Cardiac muscle cell (in vitro differentiated cells and primary cell): ENCODE data around the gene ARID4B. TPM values are rescaled to one million over a fixed set of nuclear protein-coding genes. Genes with fewer than 3 reads are reported as not detected.

Source experiments
- DNase-seq, 2 donors: peaks; one replicate each; pipeline versions ENCODE4 v3.0.0 to v3.0.0-alpha.2; 2010 to 2017; ENCODE audit warnings: low read depth in 1 of 2, low spot score in 1 of 2
- H3K27ac ChIP-seq: fragments of 200-600 bp; sonication (generic); 2 replicates; pipeline ENCODE4 v1.5.1; 2016
- H3K27me3 ChIP-seq: fragments of 200-600 bp; sonication (generic); 2 replicates; pipeline ENCODE4 v1.6.0; 2016; ENCODE audit warnings: control low read depth
- H3K36me3 ChIP-seq: fragments of 200-600 bp; sonication (generic); 2 replicates; pipeline ENCODE4 v1.5.1; 2016; ENCODE audit warnings: control low read depth
- H3K4me1 ChIP-seq: fragments of 200-600 bp; sonication (generic); 2 replicates; pipeline ENCODE4 v1.8.1; 2017; ENCODE audit warnings: low read depth, mild to moderate bottlenecking, mixed run types
- H3K4me3 ChIP-seq: fragments of 200-600 bp; sonication (generic); 2 replicates; pipeline ENCODE4 v1.5.1; 2016; ENCODE audit warnings: mild to moderate bottlenecking
- H3K9me3 ChIP-seq: fragments of 200-600 bp; sonication (generic); 2 replicates; pipeline ENCODE4 v1.5.1; 2017; ENCODE audit warnings: low read depth, mild to moderate bottlenecking, control low read depth
- CTCF ChIP-seq: IDR thresholded peaks from 2 replicates; pipeline ENCODE4 v1.5.1; 2012; ENCODE audit warnings: low read depth, mild to moderate bottlenecking, low read length
- polyA plus RNA-seq: library from polyadenylated mRNA; unstranded; fragments of >200 nt; fragmentation: Nextera tagmentation; extraction: Ambion mirVana; gene quantifications from 2 replicates; pipeline ENCODE4 v1.2.1, GENCODE V29; 2016
- total RNA-seq: library from RNA; depleted of rRNA; stranded (reverse); fragments of >200 nt; gene quantifications from 2 replicates; pipeline ENCODE4 v1.2.3, GENCODE V29; 2016

Gene ARID4B
- total and polyA plus RNA-seq, 2 experiments from 2014 or later, result 33.8 to 37.9 TPM

GRCh38 chr1:235129774-235130570 lies 198.0 kb downstream of the ARID4B start:
- H3K27me3 ChIP-seq, result no peaks in the 10 kb centered on the region
- no peak overlapping the region for H3K27ac ChIP-seq
- no peak overlapping the region for H3K4me3 ChIP-seq
- no peak for TF ChIP-seq CTCF
- peaks cover 8% of the 10 kb centered on the region for H3K36me3 ChIP-seq
- H3K4me1 ChIP-seq, result peaks cover 11% of the 10 kb centered on the region
- DNase-seq, result no peak
- no peaks in the 10 kb centered on the region for H3K9me3 ChIP-seq

GRCh38 chr1:235128456-235129328 lies 199.3 kb downstream of the ARID4B start, which contains the start of gene TOMM20:
TOMM20 (minus strand) TSS chr1:235128837; CDS start chr1:235128715, 122 bp downstream.
- no peaks in the 10 kb centered on the region for H3K27me3 ChIP-seq
- no peaks in the 10 kb centered on the region for H3K9me3 ChIP-seq
- H3K36me3 ChIP-seq, result peaks cover 7% of the 10 kb centered on the region
- peak; percentile 98 to 99 for DNase-seq
- H3K4me3 ChIP-seq, result peak within 1 kb of the TSS; percentile 80
- TF ChIP-seq CTCF, result no peak
- peaks cover 11% of the 10 kb centered on the region for H3K4me1 ChIP-seq
- peak within 1 kb of the TSS; percentile 97 for H3K27ac ChIP-seq

- H3K9me3 ChIP-seq, result no peaks in the 10 kb centered on the region
- no peak for TF ChIP-seq CTCF
- H3K27ac ChIP-seq, result peak overlapping the region; percentile 97
- no peaks in the 10 kb centered on the region for H3K27me3 ChIP-seq
- H3K36me3 ChIP-seq, result peaks cover 7% of the 10 kb centered on the region
- peak; percentile 15 to 16 for DNase-seq
- peaks cover 11% of the 10 kb centered on the region for H3K4me1 ChIP-seq
- H3K4me3 ChIP-seq, result peak overlapping the region; percentile 80
Measured at GRCh38 chr1:235127732-235128455, 200.1 kb downstream of the ARID4B start.

- no peaks in the 10 kb centered on the region for H3K27me3 ChIP-seq
- no peak for TF ChIP-seq CTCF
- H3K4me1 ChIP-seq, result peaks cover 11% of the 10 kb centered on the region
Measured at GRCh38 chr1:235127203-235127602, 200.8 kb downstream of the ARID4B start.

GRCh38 chr1:235124665-235125064 lies 203.3 kb downstream of the ARID4B start:
- TF ChIP-seq CTCF, result no peak
- DNase-seq, result no peak
- no peak overlapping the region for H3K4me3 ChIP-seq
- no peaks in the 10 kb centered on the region for H3K27me3 ChIP-seq
- H3K36me3 ChIP-seq, result peaks cover 17% of the 10 kb centered on the region
- H3K4me1 ChIP-seq, result peaks cover 11% of the 10 kb centered on the region
- no peak overlapping the region for H3K27ac ChIP-seq
- no peaks in the 10 kb centered on the region for H3K9me3 ChIP-seq

More at GRCh38 chr1:235127203-235127602, 200.8 kb downstream of the ARID4B start:
- DNase-seq, result no peak
- H3K9me3 ChIP-seq, result no peaks in the 10 kb centered on the region
- H3K27ac ChIP-seq, result peak overlapping the region; percentile 7
- peaks cover 7% of the 10 kb centered on the region for H3K36me3 ChIP-seq
- peak overlapping the region; percentile 80 for H3K4me3 ChIP-seq
